PC-9 (cell line): ENCODE data around the gene PCDHGA2. TPM values are rescaled to one million over a fixed set of nuclear protein-coding genes. Genes with fewer than 3 reads are reported as not detected.

ENCODE experiments used
- BruUV-seq: library from RNA; stranded (reverse); fragments of 400-500 nt; replicated peaks from 2 replicates; lab custom pipeline; 2021; lab: Mats Ljungman, UMichigan
- CTCF ChIA-PET: fragments of 300-600 bp; sonication (Branson Sonifier 250); formaldehyde crosslinking; loops from one replicate; lab custom pipeline; 2022; ENCODE audit warnings: antibody characterized with exemption; lab: Charles Lee
- POLR2A ChIA-PET: fragments of 300-600 bp; sonication (Branson Sonifier 250); formaldehyde crosslinking; loops from one replicate; lab custom pipeline; 2022; ENCODE audit warnings: antibody characterized with exemption; ENCODE audit not compliant: unreplicated experiment; lab: Charles Lee
- DNase-seq, 2 experiments: peaks; one replicate each; pipeline versions ENCODE4 v3.0.0 to v3.0.0-alpha.2; 2015 to 2022; ENCODE audit warnings: mixed read lengths in 1 of 2
- H2AFZ ChIP-seq: fragments of 200-600 bp; sonication (generic); 2 replicates; pipeline ENCODE4 v1.8.1; 2017; ENCODE audit warnings: antibody characterized with exemption
- H3F3A ChIP-seq: fragments of 200-600 bp; sonication (generic); 2 replicates; pipeline ENCODE4 v1.8.1; 2017; ENCODE audit warnings: antibody characterized with exemption, mild to moderate bottlenecking, low read depth; ENCODE audit not compliant: insufficient read depth
- H3K27ac ChIP-seq: fragments of 200-600 bp; sonication (generic); 2 replicates; pipeline ENCODE4 v1.6.1; 2016; ENCODE audit warnings: mixed run types
- H3K27me3 ChIP-seq: fragments of 200-600 bp; sonication (generic); 2 replicates; pipeline ENCODE4 v1.6.1; 2016; ENCODE audit warnings: low read depth, mixed run types; ENCODE audit not compliant: insufficient read depth
- H3K36me3 ChIP-seq: fragments of 200-600 bp; sonication (generic); 2 replicates; pipeline ENCODE4 v1.6.1; 2016; ENCODE audit warnings: low read depth, mixed run types
- H3K4me1 ChIP-seq: fragments of 200-600 bp; sonication (generic); replicated peaks from 2 replicates; pipeline ENCODE4 v1.6.1; 2016; ENCODE audit warnings: mixed run types; ENCODE audit not compliant: insufficient read depth
- H3K4me2 ChIP-seq: fragments of 200-600 bp; sonication (generic); 2 replicates; pipeline ENCODE4 v1.6.1; 2017; ENCODE audit warnings: mixed run types
- H3K4me3 ChIP-seq: fragments of 200-600 bp; sonication (generic); 2 replicates; pipeline ENCODE4 v1.6.1; 2016; ENCODE audit warnings: mixed run types
- H3K79me2 ChIP-seq: fragments of 200-600 bp; sonication (generic); 2 replicates; pipeline ENCODE4 v1.6.1; 2017; ENCODE audit warnings: low read depth, mixed run types
- H3K9me2 ChIP-seq: fragments of 200-600 bp; sonication (generic); 2 replicates; pipeline ENCODE4 v1.8.1; 2017; ENCODE audit warnings: mild to moderate bottlenecking; ENCODE audit not compliant: insufficient read depth
- H3K9me3 ChIP-seq: fragments of 200-600 bp; sonication (generic); 2 replicates; pipeline ENCODE4 v1.8.1; 2016; ENCODE audit warnings: low read depth; ENCODE audit not compliant: insufficient read depth
- H4K20me1 ChIP-seq: fragments of 200-600 bp; sonication (generic); 2 replicates; pipeline ENCODE4 v1.8.1; 2017; ENCODE audit not compliant: insufficient read depth
- CTCF ChIP-seq: fragments of 200-600 bp; sonication (generic); conservative IDR thresholded peaks from 2 replicates; pipeline ENCODE4 v1.6.1; 2017; ENCODE audit warnings: mixed run types, antibody characterized with exemption, mild to moderate bottlenecking, moderate library complexity
- EZH2 ChIP-seq: fragments of 200-600 bp; sonication (generic); IDR thresholded peaks from 2 replicates; pipeline ENCODE4 v1.8.0; 2017; ENCODE audit warnings: antibody characterized with exemption, low read depth
- intact Hi-C: fragments of 100-400 bp; cut with micrococcal nuclease; formaldehyde crosslinking; loops from one replicate; pipeline ENCODE4 v1.10.0; 2022; ENCODE audit not compliant: unreplicated experiment
- total RNA-seq: library from RNA; stranded (reverse); gene quantifications from 2 replicates; pipeline ENCODE4 v1.2.3, GENCODE V29; 2021

PCDHGA2 gene
- total RNA-seq, 1 experiment from 2014 or later: 0.11 TPM

- H3K27me3 ChIP-seq: no peaks in the 10 kb centered on the region
- no peak overlapping the region for H3K4me3 ChIP-seq
- no peak overlapping the region for H3K4me2 ChIP-seq
- no peaks in the 10 kb centered on the region for H3K79me2 ChIP-seq
- CTCF ChIA-PET: interaction anchor here (0.7 kb wide), 1 partner anchor 202 kb away, joined by 3 read pairs; no protein-coding TSS in a partner anchor
- BruUV-seq: no TSS peak
- POLR2A ChIA-PET: no interaction called here
- no peaks in the 10 kb centered on the region for H3F3A ChIP-seq
- H3K9me3 ChIP-seq: 0 out of 2 replicates have a peak, but pooled peaks cover 4% of the 10 kb centered on the region
- no peak overlapping the region for H2AFZ ChIP-seq
- H3K4me1 ChIP-seq: no peaks in the 10 kb centered on the region
- no peak for TF ChIP-seq CTCF
- no peak for TF ChIP-seq EZH2
- no peaks in the 10 kb centered on the region for H3K9me2 ChIP-seq
- no peak for DNase-seq
- H3K36me3 ChIP-seq: no peaks in the 10 kb centered on the region
- H4K20me1 ChIP-seq: no peaks in the 10 kb centered on the region
- intact Hi-C loops: no loop called here
- no peak overlapping the region for H3K27ac ChIP-seq
Observed at GRCh38 chr5:141355641-141356040, 17.1 kb downstream of the PCDHGA2 start.

- no peaks in the 10 kb centered on the region for H3K79me2 ChIP-seq
- BruUV-seq: no TSS peak
- no peaks in the 10 kb centered on the region for H3K9me2 ChIP-seq
- H3K4me1 ChIP-seq: no peaks in the 10 kb centered on the region
- no peak for DNase-seq
- H3F3A ChIP-seq: no peaks in the 10 kb centered on the region
- no peak overlapping the region for H3K27ac ChIP-seq
- TF ChIP-seq CTCF (no peak), EZH2 (no peak)
- H4K20me1 ChIP-seq: no peaks in the 10 kb centered on the region
- H3K4me2 ChIP-seq: no peak overlapping the region
- ChIA-PET CTCF (interaction anchor here (0.7 kb wide), 1 partner anchor 202 kb away, joined by 3 read pairs; no protein-coding TSS in a partner anchor), POLR2A (no interaction called here)
- no peaks in the 10 kb centered on the region for H3K36me3 ChIP-seq
- H2AFZ ChIP-seq: no peak overlapping the region
- intact Hi-C loops: no loop called here
- no peaks in the 10 kb centered on the region; the same call in 1 of the 2 replicates for H3K27me3 ChIP-seq
- H3K9me3 ChIP-seq: peaks cover 6% of the 10 kb centered on the region; the same call in 1 of the 2 replicates
- no peak overlapping the region for H3K4me3 ChIP-seq
Observed at GRCh38 chr5:141356133-141356532, 17.6 kb downstream of the PCDHGA2 start.

- H3F3A ChIP-seq: no peaks in the 10 kb centered on the region
- H3K4me3 ChIP-seq: no peak overlapping the region
- intact Hi-C loops: no loop called here
- TF ChIP-seq EZH2 (no peak), CTCF (no peak)
- H3K36me3 ChIP-seq: no peaks in the 10 kb centered on the region
- H3K4me2 ChIP-seq: no peak overlapping the region
- peaks cover 7% of the 10 kb centered on the region; the same call in 1 of the 2 replicates for H3K9me3 ChIP-seq
- DNase-seq: no peak
- POLR2A ChIA-PET: no interaction called here
- no peaks in the 10 kb centered on the region for H3K79me2 ChIP-seq
- CTCF ChIA-PET: no interaction called here
- H2AFZ ChIP-seq: no peak overlapping the region
- H3K4me1 ChIP-seq: no peaks in the 10 kb centered on the region
- BruUV-seq: no TSS peak
- H4K20me1 ChIP-seq: no peaks in the 10 kb centered on the region
- no peak overlapping the region for H3K27ac ChIP-seq
- no peaks in the 10 kb centered on the region for H3K9me2 ChIP-seq
- H3K27me3 ChIP-seq: no peaks in the 10 kb centered on the region; the same call in 1 of the 2 replicates
Observed at GRCh38 chr5:141356950-141357349, 18.4 kb downstream of the PCDHGA2 start.
